HCT116 (cell line): Measurements from ENCODE around the gene FAM89B.

Experiments
- CTCF ChIP-seq, 3 experiments: fragments of 200-600 bp in 1 of 3; sonication (generic) in 1 of 3; IDR thresholded peaks in 2 of 3; conservative IDR thresholded peaks in 1 of 3; 2 replicates each; pipeline ENCODE4 v1.5.1; 2012 to 2017; ENCODE audit warnings: low read depth in 2 of 3, low read length in 2 of 3, antibody characterized with exemption in 1 of 3, borderline replicate concordance in 1 of 3, control low read depth in 1 of 3, mild to moderate bottlenecking in 1 of 3, mixed read lengths in 1 of 3, mixed run types in 1 of 3, moderate library complexity in 1 of 3; ENCODE audit not compliant: insufficient read depth in 1 of 3
- POLR2AphosphoS5 ChIP-seq: IDR thresholded peaks from 2 replicates; pipeline ENCODE4 v1.6.1; 2011; ENCODE audit warnings: mild to moderate bottlenecking, low read depth, low read length, moderate library complexity
- SP1 ChIP-seq: IDR thresholded peaks from 2 replicates; pipeline ENCODE4 v1.6.1; 2012; ENCODE audit warnings: low read depth
- YY1 ChIP-seq: IDR thresholded peaks from 2 replicates; pipeline ENCODE4 v1.6.1; 2011; ENCODE audit warnings: low read length, low read depth, moderate library complexity, mild to moderate bottlenecking; ENCODE audit not compliant: insufficient replicate concordance; ENCODE audit errors: extremely low read depth
- ZFX ChIP-seq: fragments of 450-650 bp; IDR thresholded peaks from 2 replicates; pipeline ENCODE4 v1.6.1; 2017

GRCh38 chr11:65562020-65562419, 10.3 kb upstream of the FAM89B start:
- no peak for TF ChIP-seq CTCF (IDR thresholded peaks at IDR 0.05 in 2 of 3, conservative IDR thresholded peaks at IDR 0.05 in 1 of 3; ENCODE audit: borderline replicate concordance in 1 of 3, insufficient read depth in 1 of 3, low read depth in 2 of 3, low read length in 2 of 3)
- TF ChIP-seq ZFX: no peak
- no peak for TF ChIP-seq POLR2AphosphoS5
- no peak for TF ChIP-seq YY1
- no peak for TF ChIP-seq SP1
